ENCODE results near the gene BTNL9.
"Not testable (repeated sequence)": the region's sequence is repeated elsewhere in the genome, so short reads cannot be mapped to it uniquely, and the experiment has no call there.

GRCh38 chr5:181104606-181105390, 64.7 kb downstream of the BTNL9 start:
- TF ChIP-seq CTCF, POLR2A, POLR2AphosphoS5 (IDR thresholded peaks at IDR 0.05): not testable (repeated sequence)
